RWPE2 (cell line): Measurements from ENCODE around the gene SDHB.
A peak's percentile ranks its signal among the peaks of the same experiment; 100 is the strongest.

Experiments used
- ATAC-seq: fragments of 200-7000 bp; cut with Tn5 transposase; 3 replicates; pipeline ENCODE4 v1.9.1; 2021; ENCODE audit warnings: low read depth
- DNase-seq: peaks from one replicate; pipeline ENCODE4 v3.0.0-alpha.2; 2020; ENCODE audit warnings: low spot score
- H3K27ac ChIP-seq: fragments of 450-650 bp; 2 replicates; pipeline ENCODE4 v1.5.1; 2017; ENCODE audit warnings: mild to moderate bottlenecking; ENCODE audit not compliant: poor library complexity, severe bottlenecking
- H3K27me3 ChIP-seq: fragments of 250-450 bp; sonication (Bioruptor Pico); 2 replicates; pipeline ENCODE4 v1.5.1; 2021; ENCODE audit warnings: mild to moderate bottlenecking, moderate library complexity; ENCODE audit not compliant: insufficient read depth, poor library complexity, severe bottlenecking
- H3K36me3 ChIP-seq: fragments of 250-450 bp; sonication (Bioruptor Pico); 2 replicates; pipeline ENCODE4 v1.5.1; 2020; ENCODE audit warnings: low read depth, mild to moderate bottlenecking, moderate library complexity
- H3K4me1 ChIP-seq: fragments of 250-450 bp; sonication (Bioruptor Pico); 2 replicates; pipeline ENCODE4 v1.5.1; 2021; ENCODE audit warnings: mild to moderate bottlenecking, moderate library complexity; ENCODE audit not compliant: insufficient read depth, poor library complexity, severe bottlenecking
- H3K4me3 ChIP-seq: fragments of 250-450 bp; sonication (Bioruptor Pico); 2 replicates; pipeline ENCODE4 v1.5.1; 2021; ENCODE audit warnings: mild to moderate bottlenecking, moderate library complexity; ENCODE audit not compliant: severe bottlenecking
- H3K9me3 ChIP-seq: fragments of 250-450 bp; sonication (Bioruptor Pico); 2 replicates; pipeline ENCODE4 v1.5.1; 2021; ENCODE audit warnings: mild to moderate bottlenecking, moderate library complexity; ENCODE audit not compliant: severe bottlenecking
- TF ChIP-seq, protein P1 (sequence below): fragments of 450-650 bp; IDR thresholded peaks from one replicate; pipeline ENCODE4 v1.5.1; 2017; ENCODE audit warnings: mild to moderate bottlenecking, moderate library complexity; ENCODE audit not compliant: poor library complexity, severe bottlenecking

Gene SDHB

GRCh38 chr1:17078991-17079868 is 25.4 kb upstream of the SDHB start:
- H3K27ac ChIP-seq, result no peak overlapping the region
- no peaks in the 10 kb centered on the region for H3K4me1 ChIP-seq
- TF ChIP-seq, protein P1, sequence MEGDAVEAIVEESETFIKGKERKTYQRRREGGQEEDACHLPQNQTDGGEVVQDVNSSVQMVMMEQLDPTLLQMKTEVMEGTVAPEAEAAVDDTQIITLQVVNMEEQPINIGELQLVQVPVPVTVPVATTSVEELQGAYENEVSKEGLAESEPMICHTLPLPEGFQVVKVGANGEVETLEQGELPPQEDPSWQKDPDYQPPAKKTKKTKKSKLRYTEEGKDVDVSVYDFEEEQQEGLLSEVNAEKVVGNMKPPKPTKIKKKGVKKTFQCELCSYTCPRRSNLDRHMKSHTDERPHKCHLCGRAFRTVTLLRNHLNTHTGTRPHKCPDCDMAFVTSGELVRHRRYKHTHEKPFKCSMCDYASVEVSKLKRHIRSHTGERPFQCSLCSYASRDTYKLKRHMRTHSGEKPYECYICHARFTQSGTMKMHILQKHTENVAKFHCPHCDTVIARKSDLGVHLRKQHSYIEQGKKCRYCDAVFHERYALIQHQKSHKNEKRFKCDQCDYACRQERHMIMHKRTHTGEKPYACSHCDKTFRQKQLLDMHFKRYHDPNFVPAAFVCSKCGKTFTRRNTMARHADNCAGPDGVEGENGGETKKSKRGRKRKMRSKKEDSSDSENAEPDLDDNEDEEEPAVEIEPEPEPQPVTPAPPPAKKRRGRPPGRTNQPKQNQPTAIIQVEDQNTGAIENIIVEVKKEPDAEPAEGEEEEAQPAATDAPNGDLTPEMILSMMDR, result no peak
- ATAC-seq (no peak), DNase-seq (no peak)
- no peak overlapping the region for H3K4me3 ChIP-seq
- H3K27me3 ChIP-seq, result no peaks in the 10 kb centered on the region
- H3K36me3 ChIP-seq, result no peaks in the 10 kb centered on the region
- no peaks in the 10 kb centered on the region for H3K9me3 ChIP-seq

- no peak overlapping the region for H3K27ac ChIP-seq
- H3K27me3 ChIP-seq, result no peaks in the 10 kb centered on the region
- no peaks in the 10 kb centered on the region for H3K36me3 ChIP-seq
- ATAC-seq, result peak; percentile 38; the same call in 1 of the 3 replicates
- no peak for DNase-seq
- no peaks in the 10 kb centered on the region for H3K4me1 ChIP-seq
- H3K4me3 ChIP-seq, result no peak overlapping the region
- TF ChIP-seq, protein P1, result peak; percentile 33
- H3K9me3 ChIP-seq, result no peaks in the 10 kb centered on the region
These were observed 21.8 kb upstream of the SDHB start for GRCh38 chr1:17075470-17076255.

GRCh38 chr1:17071794-17072193 is 18.0 kb upstream of the SDHB start:
- Histone ChIP-seq H3K36me3 (no peaks in the 10 kb centered on the region), H3K27ac (no peak overlapping the region), H3K9me3 (no peaks in the 10 kb centered on the region), H3K4me1 (no peaks in the 10 kb centered on the region), H3K27me3 (no peaks in the 10 kb centered on the region), H3K4me3 (no peak overlapping the region)
- DNase-seq (no peak), ATAC-seq (no peak)
- TF ChIP-seq, protein P1, result no peak

GRCh38 chr1:17070163-17070525 is 16.3 kb upstream of the SDHB start:
- DNase-seq (no peak), ATAC-seq (no peak)
- no peaks in the 10 kb centered on the region for H3K9me3 ChIP-seq
- no peak overlapping the region for H3K27ac ChIP-seq
- no peaks in the 10 kb centered on the region for H3K4me1 ChIP-seq
- no peaks in the 10 kb centered on the region for H3K27me3 ChIP-seq
- TF ChIP-seq, protein P1, result no peak
- no peaks in the 10 kb centered on the region for H3K36me3 ChIP-seq
- H3K4me3 ChIP-seq, result no peak overlapping the region
